Measurements from ENCODE around the gene OPRM1. TPM values are rescaled to one million over a fixed set of nuclear protein-coding genes. Genes with fewer than 3 reads are reported as not detected.

Gene OPRM1
- total and polyA plus RNA-seq, 4 donors = not detected

GRCh38 chr6:154187203-154187602 lies 148.2 kb downstream of the OPRM1 start (continued):
- TF ChIP-seq CTCF (IDR thresholded peaks at IDR 0.05; ENCODE audit: low read depth, low read length, missing input control) = no peak

GRCh38 chr6:154187714-154188113 lies 148.7 kb downstream of the OPRM1 start:
- Histone ChIP-seq H3K4me1 (ENCODE audit: control insufficient read depth in 4 of 4, insufficient read depth in 4 of 4, low read length in 3 of 4) (no peaks in the 10 kb centered on the region), H3K27ac (ENCODE audit: low read depth in 1 of 2, low read length in 2 of 2) (no peak overlapping the region), H3K9ac (ENCODE audit: low read depth in 1 of 2, low read length in 2 of 2) (no peak overlapping the region), H3K4me3 (ENCODE audit: low read depth in 1 of 3, low read length in 3 of 3) (no peak overlapping the region), H3K9me3 (ENCODE audit: control insufficient read depth in 4 of 4, low read length in 3 of 4) (peaks cover 0 to 1% (median 0%) of the 10 kb centered on the region in 4 donors), H3K36me3 (ENCODE audit: control insufficient read depth in 4 of 4, insufficient read depth in 3 of 4, low read depth in 1 of 4, low read length in 3 of 4) (no peaks in the 10 kb centered on the region), H3K27me3 (ENCODE audit: control insufficient read depth in 4 of 4, insufficient read depth in 4 of 4, low read length in 3 of 4) (no peaks in the 10 kb centered on the region)
- TF ChIP-seq JUND (IDR thresholded peaks at IDR 0.05) (no peak), ZBTB33 (IDR thresholded peaks at IDR 0.05) (no peak), EGR1 (IDR thresholded peaks at IDR 0.05; ENCODE audit: low read depth in 2 of 2) (no peak), REST (IDR thresholded peaks at IDR 0.05) (no peak), RXRA (IDR thresholded peaks at IDR 0.05) (no peak), NR2F2 (IDR thresholded peaks at IDR 0.05) (no peak), CTCF (IDR thresholded peaks at IDR 0.05; ENCODE audit: low read depth, low read length, missing input control) (no peak), SP1 (IDR thresholded peaks at IDR 0.05) (no peak), HNF4A (conservative IDR thresholded peaks at IDR 0.05) (no peak), GABPA (IDR thresholded peaks at IDR 0.05 in 1 of 2, conservative IDR thresholded peaks at IDR 0.05 in 1 of 2) (no peak)
- no peak for DNase-seq (ENCODE audit: low spot score)

Measured in liver (tissue), 9 donors.